Karpas-422 (cell line): ENCODE measurements around the gene C6orf89. TPM values are rescaled to one million over a fixed set of nuclear protein-coding genes. Genes with fewer than 3 reads are reported as not detected.

Experiments used
- DNase-seq: peaks from one replicate; pipeline ENCODE4 v3.0.0-alpha.2; 2015
- H2AFZ ChIP-seq: fragments of 200-600 bp; sonication (generic); 2 replicates; pipeline ENCODE4 v1.6.1; 2014; ENCODE audit warnings: antibody characterized with exemption, low read length, mixed read lengths
- H3K27ac ChIP-seq: fragments of 200-600 bp; sonication (generic); 2 replicates; pipeline ENCODE4 v1.5.1; 2014; ENCODE audit warnings: mild to moderate bottlenecking, low read length, moderate library complexity
- H3K27me3 ChIP-seq: fragments of 200-600 bp; sonication (generic); 2 replicates; pipeline ENCODE4 v1.6.1; 2014; ENCODE audit warnings: low read length, mixed read lengths
- H3K36me3 ChIP-seq: fragments of 200-600 bp; sonication (generic); 2 replicates; pipeline ENCODE4 v1.6.1; 2014; ENCODE audit warnings: low read length, mixed read lengths; ENCODE audit not compliant: insufficient read depth
- H3K4me1 ChIP-seq: fragments of 200-600 bp; sonication (generic); 2 replicates; pipeline ENCODE4 v1.6.1; 2014; ENCODE audit warnings: mild to moderate bottlenecking, low read length, mixed read lengths
- H3K4me2 ChIP-seq: fragments of 200-600 bp; sonication (generic); 2 replicates; pipeline ENCODE4 v1.6.1; 2014; ENCODE audit warnings: low read length, low read depth, mild to moderate bottlenecking; ENCODE audit not compliant: poor library complexity, severe bottlenecking
- H3K4me3 ChIP-seq: fragments of 200-600 bp; sonication (generic); 2 replicates; pipeline ENCODE4 v1.5.1; 2014; ENCODE audit warnings: mild to moderate bottlenecking, antibody characterized with exemption, low read length, mixed read lengths
- H3K79me2 ChIP-seq: fragments of 200-600 bp; sonication (generic); 2 replicates; pipeline ENCODE4 v1.6.1; 2014; ENCODE audit warnings: mild to moderate bottlenecking, low read length, mixed read lengths
- H3K9ac ChIP-seq: fragments of 200-600 bp; sonication (generic); 2 replicates; pipeline ENCODE4 v1.6.0; 2014; ENCODE audit warnings: low read length
- H3K9me2 ChIP-seq: fragments of 200-600 bp; sonication (generic), shearing (Covaris generic); replicated peaks from 2 replicates; pipeline ENCODE4 v1.6.0; 2014; ENCODE audit warnings: mild to moderate bottlenecking, low read length, moderate library complexity; ENCODE audit not compliant: insufficient read depth
- H3K9me3 ChIP-seq: fragments of 300-700, 200-600 bp; sonication (generic); 2 replicates; pipeline ENCODE4 v1.6.1; 2014; ENCODE audit warnings: low read length, mixed read lengths
- H4K20me1 ChIP-seq: fragments of 200-600 bp; sonication (generic); 2 replicates; pipeline ENCODE4 v1.6.1; 2014; ENCODE audit warnings: mild to moderate bottlenecking, antibody characterized with exemption, low read length, low read depth; ENCODE audit not compliant: insufficient read depth
- total RNA-seq: library from RNA; depleted of rRNA; stranded (reverse); fragments of >200 nt; shearing (Covaris generic); gene quantifications from 2 replicates; pipeline ENCODE4 v1.2.3, GENCODE V29; 2014; ENCODE audit warnings: low replicate concordance

C6orf89 gene
- total RNA-seq, 1 experiment from 2014 or later: 53.1 TPM

GRCh38 chr6:36925809-36926208 lies 40.1 kb downstream of the C6orf89 start:
- H3K9me3 ChIP-seq: no peaks in the 10 kb centered on the region
- no peak overlapping the region for H3K9ac ChIP-seq
- H3K27me3 ChIP-seq: no peaks in the 10 kb centered on the region
- H4K20me1 ChIP-seq: no peaks in the 10 kb centered on the region
- no peak overlapping the region for H3K4me2 ChIP-seq
- DNase-seq: no peak
- H3K4me1 ChIP-seq: no peaks in the 10 kb centered on the region
- H3K27ac ChIP-seq: no peak overlapping the region
- H3K36me3 ChIP-seq: no peaks in the 10 kb centered on the region
- H2AFZ ChIP-seq: no peak overlapping the region
- no peaks in the 10 kb centered on the region for H3K9me2 ChIP-seq
- no peak overlapping the region for H3K4me3 ChIP-seq
- H3K79me2 ChIP-seq: no peaks in the 10 kb centered on the region

GRCh38 chr6:36926708-36927513 lies 41.2 kb downstream of the C6orf89 start:
- Histone ChIP-seq H3K4me1 (no peaks in the 10 kb centered on the region), H2AFZ (no peak overlapping the region), H4K20me1 (no peaks in the 10 kb centered on the region), H3K79me2 (no peaks in the 10 kb centered on the region), H3K4me2 (no peak overlapping the region), H3K9me3 (no peaks in the 10 kb centered on the region), H3K36me3 (no peaks in the 10 kb centered on the region), H3K27me3 (no peaks in the 10 kb centered on the region), H3K4me3 (no peak overlapping the region), H3K9ac (no peak overlapping the region), H3K9me2 (no peaks in the 10 kb centered on the region), H3K27ac (no peak overlapping the region)
- DNase-seq: no peak

- H3K4me3 ChIP-seq: no peak overlapping the region
- H3K27ac ChIP-seq: no peak overlapping the region
- DNase-seq: no peak
- no peak overlapping the region for H3K9ac ChIP-seq
- no peaks in the 10 kb centered on the region for H3K9me3 ChIP-seq
- H4K20me1 ChIP-seq: no peaks in the 10 kb centered on the region
- H3K9me2 ChIP-seq: no peaks in the 10 kb centered on the region
- H3K79me2 ChIP-seq: no peaks in the 10 kb centered on the region
- no peaks in the 10 kb centered on the region for H3K36me3 ChIP-seq
- H3K27me3 ChIP-seq: no peaks in the 10 kb centered on the region
- H2AFZ ChIP-seq: no peak overlapping the region
- no peaks in the 10 kb centered on the region for H3K4me1 ChIP-seq
- no peak overlapping the region for H3K4me2 ChIP-seq
Observed at GRCh38 chr6:36927691-36928546, 42.2 kb downstream of the C6orf89 start.

GRCh38 chr6:36928547-36928918 lies 42.8 kb downstream of the C6orf89 start:
- H3K9ac ChIP-seq: no peak overlapping the region

GRCh38 chr6:36929152-36929551 lies 43.4 kb downstream of the C6orf89 start:
- H3K4me2 ChIP-seq: no peak overlapping the region
- no peaks in the 10 kb centered on the region for H3K36me3 ChIP-seq

More at GRCh38 chr6:36928547-36928918, 42.8 kb downstream of the C6orf89 start:
- no peaks in the 10 kb centered on the region for H3K9me2 ChIP-seq
- H4K20me1 ChIP-seq: no peaks in the 10 kb centered on the region
- H3K4me2 ChIP-seq: no peak overlapping the region
- H2AFZ ChIP-seq: no peak overlapping the region
- H3K79me2 ChIP-seq: no peaks in the 10 kb centered on the region
- DNase-seq: no peak
- no peak overlapping the region for H3K27ac ChIP-seq
- no peaks in the 10 kb centered on the region for H3K27me3 ChIP-seq
- no peaks in the 10 kb centered on the region for H3K36me3 ChIP-seq
- no peaks in the 10 kb centered on the region for H3K4me1 ChIP-seq
- H3K9me3 ChIP-seq: no peaks in the 10 kb centered on the region
- H3K4me3 ChIP-seq: no peak overlapping the region

GRCh38 chr6:36929607-36930006 lies 43.9 kb downstream of the C6orf89 start:
- Histone ChIP-seq H4K20me1 (no peaks in the 10 kb centered on the region), H2AFZ (no peak overlapping the region), H3K4me2 (no peak overlapping the region), H3K27ac (no peak overlapping the region), H3K27me3 (no peaks in the 10 kb centered on the region), H3K4me3 (no peak overlapping the region), H3K79me2 (no peaks in the 10 kb centered on the region), H3K9me2 (no peaks in the 10 kb centered on the region), H3K4me1 (no peaks in the 10 kb centered on the region), H3K36me3 (no peaks in the 10 kb centered on the region), H3K9ac (no peak overlapping the region), H3K9me3 (no peaks in the 10 kb centered on the region)
- DNase-seq: no peak

More at GRCh38 chr6:36929152-36929551, 43.4 kb downstream of the C6orf89 start:
- no peak overlapping the region for H3K9ac ChIP-seq
- H3K4me3 ChIP-seq: no peak overlapping the region
- H3K9me3 ChIP-seq: no peaks in the 10 kb centered on the region
- no peaks in the 10 kb centered on the region for H3K4me1 ChIP-seq
- H2AFZ ChIP-seq: no peak overlapping the region
- no peak overlapping the region for H3K27ac ChIP-seq
- no peak for DNase-seq
- no peaks in the 10 kb centered on the region for H3K9me2 ChIP-seq
- H4K20me1 ChIP-seq: no peaks in the 10 kb centered on the region
- no peaks in the 10 kb centered on the region for H3K27me3 ChIP-seq
- H3K79me2 ChIP-seq: no peaks in the 10 kb centered on the region

GRCh38 chr6:36930483-36930882 lies 44.7 kb downstream of the C6orf89 start:
- Histone ChIP-seq H3K27ac (no peak overlapping the region), H3K4me3 (no peak overlapping the region), H3K36me3 (no peaks in the 10 kb centered on the region), H3K4me1 (no peaks in the 10 kb centered on the region), H3K4me2 (no peak overlapping the region), H3K9ac (no peak overlapping the region), H3K27me3 (no peaks in the 10 kb centered on the region), H2AFZ (no peak overlapping the region), H3K9me3 (no peaks in the 10 kb centered on the region), H4K20me1 (no peaks in the 10 kb centered on the region), H3K79me2 (no peaks in the 10 kb centered on the region), H3K9me2 (no peaks in the 10 kb centered on the region)
- DNase-seq: no peak

- no peaks in the 10 kb centered on the region for H3K9me2 ChIP-seq
- H4K20me1 ChIP-seq: no peaks in the 10 kb centered on the region
- H3K36me3 ChIP-seq: no peaks in the 10 kb centered on the region
- no peak overlapping the region for H3K4me3 ChIP-seq
- H3K79me2 ChIP-seq: no peaks in the 10 kb centered on the region
- no peaks in the 10 kb centered on the region for H3K4me1 ChIP-seq
- no peaks in the 10 kb centered on the region for H3K9me3 ChIP-seq
- no peak overlapping the region for H3K9ac ChIP-seq
- DNase-seq: no peak
- H3K27me3 ChIP-seq: no peaks in the 10 kb centered on the region
- no peak overlapping the region for H3K4me2 ChIP-seq
- no peak overlapping the region for H3K27ac ChIP-seq
- no peak overlapping the region for H2AFZ ChIP-seq
Observed at GRCh38 chr6:36933102-36933501, 47.4 kb downstream of the C6orf89 start.
